ENCODE measurements around the gene PSMD8.

Gene PSMD8

DNA sequence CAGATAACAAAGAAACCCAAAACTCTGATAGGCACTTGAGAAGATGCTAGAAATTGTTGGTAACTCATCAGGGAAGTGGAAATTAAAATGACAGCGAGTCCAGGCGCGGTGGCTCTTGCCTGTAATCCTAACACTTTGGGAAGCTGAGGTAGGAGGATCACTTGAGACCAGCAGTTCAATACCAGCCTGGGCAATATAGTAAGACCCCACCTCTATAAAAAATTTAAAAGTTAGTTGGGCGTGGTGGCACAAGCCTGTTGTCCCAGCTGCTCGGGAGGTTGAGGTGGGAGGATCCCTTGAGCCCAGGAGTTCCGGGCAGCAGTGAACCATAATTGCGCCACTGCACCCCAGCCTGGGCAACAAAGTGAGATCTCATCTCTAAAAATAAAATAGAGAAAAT lies 56.6 kb downstream of the PSMD8 start:
- Histone ChIP-seq H4K20me1 (ENCODE audit: low read depth, low read length) (no peaks in the 10 kb centered on the region), H3K9me2 (replicated peaks; ENCODE audit: insufficient read depth, low read length) (no peaks in the 10 kb centered on the region)
- TF ChIP-seq CTCF (IDR thresholded peaks at IDR 0.05; ENCODE audit: insufficient read depth, low read length, poor library complexity, severe bottlenecking): no peak
- TF ChIP-seq EZH2phosphoT487 (conservative IDR thresholded peaks at IDR 0.05; ENCODE audit: low read length): no peak

DNA sequence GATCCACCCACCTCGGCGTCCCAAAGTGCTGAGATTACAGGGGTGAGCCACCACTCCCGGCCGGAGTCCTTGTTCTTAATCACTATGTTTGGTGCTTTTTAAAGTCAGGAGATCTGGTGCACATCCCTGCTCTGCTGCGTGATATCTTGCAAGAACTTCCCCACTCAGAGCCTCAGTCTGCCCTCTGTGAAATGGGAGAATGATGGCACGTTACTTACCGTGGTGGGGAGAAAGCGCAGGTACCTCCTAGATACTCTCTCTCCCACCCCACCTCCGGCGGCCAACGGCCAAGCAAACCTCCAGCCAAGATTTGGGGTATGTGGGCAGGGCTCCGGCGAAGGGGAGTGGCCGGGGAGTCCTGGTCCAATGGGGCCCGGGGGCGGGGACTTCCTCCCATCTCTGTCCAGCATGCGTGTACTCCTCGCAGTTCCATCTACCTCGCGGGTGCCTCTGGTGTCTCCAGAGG lies 58.9 kb downstream of the PSMD8 start, which contains the start of gene RYR1:
Gene RYR1, plus strand, starts transcription at position 424 of the 466 bp plus-strand sequence. CDS start 139 bp downstream, outside the sequence.
- H3K27me3 ChIP-seq (ENCODE audit: low read length): no peaks in the 10 kb centered on the region
- H3K9ac ChIP-seq (ENCODE audit: low read length): no peak within 1 kb of the TSS
- no peak within 1 kb of the TSS for H2AFZ ChIP-seq (ENCODE audit: low read depth, low read length, severe bottlenecking)
- TF ChIP-seq EZH2phosphoT487 (conservative IDR thresholded peaks at IDR 0.05; ENCODE audit: low read length) (no peak), CTCF (IDR thresholded peaks at IDR 0.05; ENCODE audit: insufficient read depth, low read length, poor library complexity, severe bottlenecking) (no peak)
- H3K79me2 ChIP-seq (ENCODE audit: insufficient read depth, low read length): no peaks in the 10 kb centered on the region
- H3K27ac ChIP-seq (ENCODE audit: low read depth, low read length): no peak within 1 kb of the TSS
- H3F3A ChIP-seq (ENCODE audit: insufficient read depth): no peaks in the 10 kb centered on the region
- H3K4me3 ChIP-seq (ENCODE audit: insufficient read depth, low read length, poor library complexity, severe bottlenecking): no peak within 1 kb of the TSS
- H3K9me2 ChIP-seq (replicated peaks; ENCODE audit: insufficient read depth, low read length): no peaks in the 10 kb centered on the region
- H4K20me1 ChIP-seq (ENCODE audit: low read depth, low read length): no peaks in the 10 kb centered on the region
- H3K4me2 ChIP-seq (ENCODE audit: low read depth, low read length, poor library complexity, severe bottlenecking): no peak within 1 kb of the TSS
- no peaks in the 10 kb centered on the region for H3K9me3 ChIP-seq (ENCODE audit: insufficient read depth, low read length)
- H3K36me3 ChIP-seq (ENCODE audit: low read length): no peaks in the 10 kb centered on the region

More for the DNA sequence above, 56.6 kb downstream of the PSMD8 start:
- Histone ChIP-seq H3K9ac (ENCODE audit: low read length) (no peak overlapping the region), H3K4me2 (ENCODE audit: low read depth, low read length, poor library complexity, severe bottlenecking) (no peak overlapping the region), H3K27ac (ENCODE audit: low read depth, low read length) (no peak overlapping the region), H3F3A (ENCODE audit: insufficient read depth) (no peaks in the 10 kb centered on the region), H3K9me3 (ENCODE audit: insufficient read depth, low read length) (no peaks in the 10 kb centered on the region), H3K36me3 (ENCODE audit: low read length) (no peaks in the 10 kb centered on the region), H3K4me3 (ENCODE audit: insufficient read depth, low read length, poor library complexity, severe bottlenecking) (no peak overlapping the region), H3K27me3 (ENCODE audit: low read length) (no peaks in the 10 kb centered on the region), H2AFZ (ENCODE audit: low read depth, low read length, severe bottlenecking) (no peak overlapping the region), H3K79me2 (ENCODE audit: insufficient read depth, low read length) (no peaks in the 10 kb centered on the region)

Measured in SU-DHL-6 (cell line).